OCI-LY1 (cell line): ENCODE measurements around the gene SDK1.

Experiments
- CTCF ChIP-seq: fragments of 200-600 bp; sonication (generic), shearing (Covaris generic); IDR thresholded peaks from 2 replicates; pipeline ENCODE4 v1.5.1; 2017; ENCODE audit warnings: mild to moderate bottlenecking, antibody characterized with exemption, low read length, moderate library complexity, mixed read lengths
- EZH2 ChIP-seq: fragments of 200-600 bp; sonication (generic), shearing (Covaris generic); IDR thresholded peaks from 2 replicates; pipeline ENCODE4 v1.8.0; 2017; ENCODE audit warnings: borderline replicate concordance, mixed run types, mild to moderate bottlenecking, antibody characterized with exemption, low read length, moderate library complexity, mixed read lengths

GRCh38 chr7:4156190-4156589, 855.1 kb downstream of the SDK1 start:
- TF ChIP-seq EZH2 (no peak), CTCF (no peak)
